Measurements from ENCODE around the gene SPEN. TPM values are rescaled to one million over a fixed set of nuclear protein-coding genes. Genes with fewer than 3 reads are reported as not detected.

SPEN gene
- total and polyA plus RNA-seq, 2 of the 13 experiments (the other 11 are each of a cell fraction or from before 2014, with no cell fraction given), result 4.8 to 14.0 TPM

DNA sequence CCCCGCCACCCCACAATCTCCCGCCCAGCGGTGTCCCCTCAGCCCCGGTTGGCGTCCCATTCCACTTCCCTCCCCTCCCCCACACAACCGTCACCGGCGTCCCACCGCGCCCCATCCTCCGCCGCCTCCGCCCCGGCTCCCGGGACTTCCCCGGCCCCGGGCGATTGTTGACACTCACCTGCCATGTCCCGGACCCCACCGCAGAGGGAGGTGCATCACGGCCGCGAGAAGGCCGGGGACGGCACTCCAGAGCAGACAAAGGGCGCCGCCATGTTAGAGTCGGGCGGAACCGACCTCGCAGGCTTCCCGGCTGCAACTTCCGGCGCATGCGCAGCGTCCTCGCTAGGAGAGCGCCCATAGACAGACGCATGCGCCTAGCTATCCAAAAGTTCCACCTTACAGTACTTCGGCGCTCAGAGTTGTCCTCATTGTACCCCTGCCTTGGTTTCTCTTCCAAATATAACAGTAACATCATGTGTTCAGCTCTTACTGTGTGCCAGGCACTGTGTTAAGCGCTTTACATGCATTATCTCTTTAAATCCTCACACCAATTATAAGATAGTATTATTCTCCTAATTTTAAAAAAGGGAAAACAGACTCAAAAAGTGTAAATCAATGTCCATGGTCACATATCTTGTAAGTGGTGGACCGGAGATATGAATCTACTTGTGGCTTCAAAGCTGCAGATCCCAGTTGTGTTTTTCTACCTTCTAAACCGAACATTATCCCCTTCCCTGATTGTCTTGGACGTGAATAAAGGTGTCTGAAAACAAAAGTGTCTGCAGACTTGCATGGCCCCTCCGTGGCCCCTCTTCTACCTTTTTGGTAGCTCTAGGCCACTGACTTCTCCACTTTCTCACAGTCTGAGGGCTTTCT lies 128.5 kb downstream of the SPEN start, which contains the start of gene ZBTB17 (continued):
- TF ChIP-seq ZNF383 (CRISPR knock-in tag; IDR thresholded peaks at IDR 0.05; ENCODE audit: borderline replicate concordance), result 0 out of 2 replicates have a peak, but pooled peaks have one; percentile 46
- no peak for TF ChIP-seq CHD2 (IDR thresholded peaks at IDR 0.05; ENCODE audit: low read depth, low read length)
- TF ChIP-seq ZC3H4 (CRISPR knock-in tag; IDR thresholded peaks at IDR 0.05; ENCODE audit: borderline replicate concordance), result no peak
- no peak for TF ChIP-seq SCMH1 (CRISPR knock-in tag; IDR thresholded peaks at IDR 0.05; ENCODE audit: borderline replicate concordance)
- TF ChIP-seq MLLT10 (CRISPR knock-in tag; IDR thresholded peaks at IDR 0.05), result no peak
- peak; percentile 32; the same call in 1 of the 2 replicates for TF ChIP-seq HIVEP1 (CRISPR knock-in tag; IDR thresholded peaks at IDR 0.05)
- no peak for TF ChIP-seq ZNF841 (CRISPR knock-in tag; IDR thresholded peaks at IDR 0.05; ENCODE audit: borderline replicate concordance)
- TF ChIP-seq, protein P1, sequence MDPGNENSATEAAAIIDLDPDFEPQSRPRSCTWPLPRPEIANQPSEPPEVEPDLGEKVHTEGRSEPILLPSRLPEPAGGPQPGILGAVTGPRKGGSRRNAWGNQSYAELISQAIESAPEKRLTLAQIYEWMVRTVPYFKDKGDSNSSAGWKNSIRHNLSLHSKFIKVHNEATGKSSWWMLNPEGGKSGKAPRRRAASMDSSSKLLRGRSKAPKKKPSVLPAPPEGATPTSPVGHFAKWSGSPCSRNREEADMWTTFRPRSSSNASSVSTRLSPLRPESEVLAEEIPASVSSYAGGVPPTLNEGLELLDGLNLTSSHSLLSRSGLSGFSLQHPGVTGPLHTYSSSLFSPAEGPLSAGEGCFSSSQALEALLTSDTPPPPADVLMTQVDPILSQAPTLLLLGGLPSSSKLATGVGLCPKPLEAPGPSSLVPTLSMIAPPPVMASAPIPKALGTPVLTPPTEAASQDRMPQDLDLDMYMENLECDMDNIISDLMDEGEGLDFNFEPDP (CRISPR knock-in tag; conservative IDR thresholded peaks at IDR 0.05), result no peak
- no peak for TF ChIP-seq HMGA1 (CRISPR knock-in tag; conservative IDR thresholded peaks at IDR 0.05)
- TF ChIP-seq, protein P2, sequence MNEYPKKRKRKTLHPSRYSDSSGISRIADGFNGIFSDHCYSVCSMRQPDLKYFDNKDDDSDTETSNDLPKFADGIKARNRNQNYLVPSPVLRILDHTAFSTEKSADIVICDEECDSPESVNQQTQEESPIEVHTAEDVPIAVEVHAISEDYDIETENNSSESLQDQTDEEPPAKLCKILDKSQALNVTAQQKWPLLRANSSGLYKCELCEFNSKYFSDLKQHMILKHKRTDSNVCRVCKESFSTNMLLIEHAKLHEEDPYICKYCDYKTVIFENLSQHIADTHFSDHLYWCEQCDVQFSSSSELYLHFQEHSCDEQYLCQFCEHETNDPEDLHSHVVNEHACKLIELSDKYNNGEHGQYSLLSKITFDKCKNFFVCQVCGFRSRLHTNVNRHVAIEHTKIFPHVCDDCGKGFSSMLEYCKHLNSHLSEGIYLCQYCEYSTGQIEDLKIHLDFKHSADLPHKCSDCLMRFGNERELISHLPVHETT (CRISPR knock-in tag; conservative IDR thresholded peaks at IDR 0.05), result peak; percentile 88
- TF ChIP-seq, protein P3, sequence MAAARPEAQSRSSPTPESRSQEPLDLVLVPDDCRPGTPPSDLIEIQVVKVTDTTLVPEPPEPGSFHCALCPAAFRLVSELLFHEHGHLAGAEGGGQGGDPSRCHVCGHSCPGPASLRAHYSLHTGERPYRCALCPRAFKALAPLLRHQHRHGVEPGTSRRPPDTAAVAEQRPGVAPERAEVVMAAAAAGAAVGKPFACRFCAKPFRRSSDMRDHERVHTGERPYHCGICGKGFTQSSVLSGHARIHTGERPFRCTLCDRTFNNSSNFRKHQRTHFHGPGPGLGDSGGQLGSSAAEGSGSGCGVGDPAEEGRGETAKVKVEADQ (CRISPR knock-in tag; IDR thresholded peaks at IDR 0.05; ENCODE audit: borderline replicate concordance), result no peak
- TF ChIP-seq ZNF484 (CRISPR knock-in tag; IDR thresholded peaks at IDR 0.05; ENCODE audit: borderline replicate concordance, low read depth), result no peak
- TF ChIP-seq ZNF839 (CRISPR knock-in tag; IDR thresholded peaks at IDR 0.05; ENCODE audit: borderline replicate concordance), result peak; percentile 77; the same call in 1 of the 2 replicates
- TF ChIP-seq RAD21 (CRISPR knock-in tag; IDR thresholded peaks at IDR 0.05), result no peak
- no peak for TF ChIP-seq TCF7L2 (IDR thresholded peaks at IDR 0.05; ENCODE audit: low read depth, low read length)
- TF ChIP-seq JDP2 (CRISPR knock-in tag; IDR thresholded peaks at IDR 0.05; ENCODE audit: borderline replicate concordance), result no peak
- peak; percentile 47 for TF ChIP-seq ESRRA (CRISPR knock-in tag; IDR thresholded peaks at IDR 0.05; ENCODE audit: low read depth)
- TF ChIP-seq ZNF501 (CRISPR knock-in tag; IDR thresholded peaks at IDR 0.05), result peak; percentile 83; the same call in 1 of the 2 replicates
- no peak for TF ChIP-seq ZNF225 (CRISPR knock-in tag; IDR thresholded peaks at IDR 0.05)
- no peak for TF ChIP-seq EZH2 (conservative IDR thresholded peaks at IDR 0.05; ENCODE audit: low read depth, low read length)
- no peak; the same call in 1 of the 2 replicates for TF ChIP-seq ZNF564 (CRISPR knock-in tag; IDR thresholded peaks at IDR 0.05)
- TF ChIP-seq ZMYM4 (CRISPR knock-in tag; IDR thresholded peaks at IDR 0.05), result peak; percentile 38; the same call in 1 of the 2 replicates
